ENCODE data around the gene SPSB1.
A peak's percentile ranks its signal among the peaks of the same experiment; 100 is the strongest.

Gene SPSB1

DNA sequence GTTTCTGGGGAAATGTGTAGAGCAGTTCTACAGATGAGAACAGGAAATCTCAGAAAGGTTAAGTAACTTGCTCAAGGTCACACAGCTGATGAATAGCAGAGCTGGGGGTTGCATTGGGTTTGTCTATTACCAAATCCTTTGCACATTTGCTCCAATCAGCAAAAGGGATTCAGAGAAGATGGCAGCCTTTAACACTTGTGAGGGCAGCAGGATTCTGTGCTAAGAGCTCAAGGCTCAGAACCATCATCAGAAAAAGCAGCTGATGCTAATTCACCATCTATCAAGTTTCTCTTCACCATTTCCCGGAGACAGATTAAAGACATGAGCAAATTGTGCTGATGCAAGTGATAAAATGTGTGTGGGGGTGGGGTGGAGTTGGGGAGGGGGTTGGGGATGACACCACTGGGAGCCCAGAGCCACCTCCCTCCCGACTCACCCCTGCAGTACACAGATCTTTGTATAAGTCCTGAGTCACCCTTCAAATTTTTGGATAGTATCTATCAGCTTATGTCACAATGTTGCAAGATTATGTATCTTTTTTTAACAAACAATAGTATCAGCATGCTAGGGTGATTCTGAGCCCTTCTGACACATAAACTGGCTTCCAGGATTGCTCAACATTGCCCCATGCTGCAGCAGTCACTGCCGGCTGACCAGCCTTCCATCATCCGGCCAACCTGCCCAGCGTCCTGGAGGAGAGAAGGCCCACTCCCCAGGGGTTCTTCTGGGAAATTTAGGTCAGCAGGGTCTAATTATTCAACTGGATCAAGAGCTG, 2.8 kb upstream of the SPSB1 start:
- Histone ChIP-seq H3K4me3 (replicated peaks; ENCODE audit: insufficient read depth, low read length) (no peak overlapping the region), H3K27me3 (ENCODE audit: insufficient read depth, poor library complexity, severe bottlenecking) (peaks cover 2% of the 10 kb centered on the region), H3K27ac (replicated peaks) (no peak overlapping the region)
- TF ChIP-seq GABPA (IDR thresholded peaks at IDR 0.05; ENCODE audit: low read depth) = no peak
- no peak for TF ChIP-seq REST (IDR thresholded peaks at IDR 0.05; ENCODE audit: insufficient replicate concordance, low read depth)
- no peak for TF ChIP-seq POLR2AphosphoS5 (IDR thresholded peaks at IDR 0.05; ENCODE audit: low read depth)
- no peak for TF ChIP-seq CTCF (IDR thresholded peaks at IDR 0.05; ENCODE audit: insufficient read depth, low read length)
- no peak for TF ChIP-seq SPI1 (IDR thresholded peaks at IDR 0.05; ENCODE audit: borderline replicate concordance, low read depth)
- DNase-seq (ENCODE audit: low read depth in 1 of 2, low spot score in 1 of 2) = peak in 1 of 2 experiments; percentile 52

GRCh38 chr1:9291914-9292360, 757 bp upstream of the SPSB1 start:
- no peak for DNase-seq (ENCODE audit: low read depth in 1 of 2, low spot score in 1 of 2)
- Histone ChIP-seq H3K4me3 (replicated peaks; ENCODE audit: insufficient read depth, low read length) (no peak overlapping the region), H3K27ac (replicated peaks) (no peak overlapping the region), H3K27me3 (ENCODE audit: insufficient read depth, poor library complexity, severe bottlenecking) (peaks cover 2% of the 10 kb centered on the region)
- no peak for TF ChIP-seq REST (IDR thresholded peaks at IDR 0.05; ENCODE audit: insufficient replicate concordance, low read depth)

DNA sequence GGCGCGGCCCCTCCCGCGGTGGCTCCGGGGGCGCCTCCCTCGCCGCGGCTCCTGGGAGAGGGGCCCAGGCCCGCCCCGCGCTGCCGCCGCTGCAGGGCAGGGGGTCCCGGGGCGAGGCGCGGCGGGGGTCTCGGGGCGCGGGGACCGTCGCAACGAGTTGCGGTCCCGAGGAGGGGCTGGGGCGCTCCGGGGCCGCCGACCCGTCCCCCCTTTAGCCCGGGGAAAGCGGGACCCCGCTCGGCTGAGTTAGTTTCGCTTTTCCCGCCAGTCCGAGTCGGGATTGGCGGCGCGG, 493 bp downstream of the SPSB1 start:
- TF ChIP-seq REST (IDR thresholded peaks at IDR 0.05; ENCODE audit: insufficient replicate concordance, low read depth) = no peak
- TF ChIP-seq SPI1 (IDR thresholded peaks at IDR 0.05; ENCODE audit: borderline replicate concordance, low read depth) = no peak
- TF ChIP-seq POLR2AphosphoS5 (IDR thresholded peaks at IDR 0.05; ENCODE audit: low read depth) = no peak
- Histone ChIP-seq H3K27me3 (ENCODE audit: insufficient read depth, poor library complexity, severe bottlenecking) (peaks cover 2% of the 10 kb centered on the region), H3K27ac (replicated peaks) (no peak overlapping the region), H3K4me3 (replicated peaks; ENCODE audit: insufficient read depth, low read length) (peak overlapping the region; percentile 48)
- DNase-seq (ENCODE audit: low read depth in 1 of 2, low spot score in 1 of 2) = no peak

- TF ChIP-seq REST (IDR thresholded peaks at IDR 0.05; ENCODE audit: insufficient replicate concordance, low read depth) (no peak), GABPA (IDR thresholded peaks at IDR 0.05; ENCODE audit: low read depth) (no peak), POLR2AphosphoS5 (IDR thresholded peaks at IDR 0.05; ENCODE audit: low read depth) (no peak), SPI1 (IDR thresholded peaks at IDR 0.05; ENCODE audit: borderline replicate concordance, low read depth) (no peak), CTCF (IDR thresholded peaks at IDR 0.05; ENCODE audit: insufficient read depth, low read length) (no peak)
- Histone ChIP-seq H3K4me3 (replicated peaks; ENCODE audit: insufficient read depth, low read length) (peak overlapping the region; percentile 48), H3K27me3 (ENCODE audit: insufficient read depth, poor library complexity, severe bottlenecking) (peaks cover 2% of the 10 kb centered on the region), H3K27ac (replicated peaks) (no peak overlapping the region)
- DNase-seq (ENCODE audit: low read depth in 1 of 2, low spot score in 1 of 2) = no peak
Observed at GRCh38 chr1:9293533-9294404, 1.1 kb downstream of the SPSB1 start.

Data from HL-60 (cell line).